ENCODE measurements around the gene NKIRAS1. TPM values are rescaled to one million over a fixed set of nuclear protein-coding genes. Genes with fewer than 3 reads are reported as not detected.
"Not testable (repeated sequence)": the region's sequence is repeated elsewhere in the genome, so short reads cannot be mapped to it uniquely, and the experiment has no call there.

Gene NKIRAS1
- total RNA-seq, 4 donors from 2014 or later, result 17.5 to 22.2 (median 19.7) TPM

GRCh38 chr3:23885210-23885609, 31.6 kb downstream of the NKIRAS1 start:
- DNase-seq, result no peak
- TF ChIP-seq CTCF (IDR thresholded peaks at IDR 0.05), result no peak
- no peak for TF ChIP-seq POLR2A (IDR thresholded peaks at IDR 0.05)
- peaks cover 13 to 16% of the 10 kb centered on the region in 2 donors for H3K4me1 ChIP-seq
- H3K36me3 ChIP-seq, result no peaks in the 10 kb centered on the region
- no peak overlapping the region for H3K27ac ChIP-seq
- H3K9me3 ChIP-seq, result no peaks in the 10 kb centered on the region
- H3K27me3 ChIP-seq, result no peaks in the 10 kb centered on the region
- 92 to 95% methylated on average over 6 of the region's 6 CpGs for WGBS, 2 donors
- intact Hi-C loops (cut with DNase I), result no loop called here
- no peak overlapping the region for H3K4me3 ChIP-seq (replicated peaks in 1 of 3)

- Histone ChIP-seq H3K27me3 (no peaks in the 10 kb centered on the region), H3K9me3 (no peaks in the 10 kb centered on the region), H3K27ac (no peak overlapping the region), H3K4me1 (peaks cover 8 to 11% of the 10 kb centered on the region in 2 donors), H3K4me3 (replicated peaks in 1 of 3) (no peak overlapping the region), H3K36me3 (no peaks in the 10 kb centered on the region)
- WGBS, 2 donors, result 89 to 93% methylated on average over 2 of the region's 2 CpGs
- intact Hi-C loops (cut with DNase I), result no loop called here
- no peak for DNase-seq
- TF ChIP-seq POLR2A (IDR thresholded peaks at IDR 0.05) (no peak), CTCF (IDR thresholded peaks at IDR 0.05) (peak in 2 of 6 experiments; percentile 12)
These were observed 32.3 kb downstream of the NKIRAS1 start for GRCh38 chr3:23884481-23884880.

GRCh38 chr3:23882487-23882918, 34.3 kb downstream of the NKIRAS1 start:
- Histone ChIP-seq H3K9me3 (no peaks in the 10 kb centered on the region), H3K27ac (no peak overlapping the region), H3K4me1 (peaks cover under 1 to 1% of the 10 kb centered on the region in 2 donors), H3K36me3 (no peaks in the 10 kb centered on the region), H3K27me3 (no peaks in the 10 kb centered on the region), H3K4me3 (replicated peaks in 1 of 3) (no peak overlapping the region)
- no peak for DNase-seq
- intact Hi-C loops (cut with DNase I), result no loop called here
- WGBS, 2 donors, result 99 to 100% methylated on average over 7 to 12 of the region's 28 CpGs
- no peak for TF ChIP-seq CTCF (IDR thresholded peaks at IDR 0.05)
- no peak for TF ChIP-seq POLR2A (IDR thresholded peaks at IDR 0.05)

- H3K27me3 ChIP-seq; H3K4me3 ChIP-seq (replicated peaks in 1 of 3); H3K4me1 ChIP-seq; intact Hi-C loops (cut with DNase I); H3K9me3 ChIP-seq; DNase-seq; H3K36me3 ChIP-seq; H3K27ac ChIP-seq: not testable (repeated sequence)
- 96 to 98% methylated on average over 4 of the region's 4 CpGs for WGBS, 2 donors
These were observed 34.8 kb downstream of the NKIRAS1 start for GRCh38 chr3:23881993-23882392.

GRCh38 chr3:23880703-23881339, 36.0 kb downstream of the NKIRAS1 start:
- Histone ChIP-seq H3K4me3 (replicated peaks in 1 of 3) (no peak overlapping the region), H3K4me1 (peaks cover 9 to 15% of the 10 kb centered on the region in 2 donors), H3K27ac (no peak overlapping the region), H3K9me3 (no peaks in the 10 kb centered on the region), H3K36me3 (no peaks in the 10 kb centered on the region), H3K27me3 (no peaks in the 10 kb centered on the region)
- no peak for DNase-seq
- no peak for TF ChIP-seq CTCF (IDR thresholded peaks at IDR 0.05)
- TF ChIP-seq POLR2A (IDR thresholded peaks at IDR 0.05), result no peak
- 84 to 89% methylated on average over 4 of the region's 4 CpGs for WGBS, 2 donors
- intact Hi-C loops (cut with DNase I), result no loop called here

Measured in thyroid gland (tissue), 4 donors.